Vagina (tissue), 2 donors: ENCODE data around the gene PPP2R3C.

Experiments
- POLR2AphosphoS5 ChIP-seq, 2 donors: sonication (generic); formaldehyde crosslinking; IDR thresholded peaks; one replicate each; pipeline ENCODE4 v1.9.0; 2017; ENCODE audit warnings: antibody characterized with exemption in 2 of 2, mild to moderate bottlenecking in 2 of 2, low read depth in 1 of 2; ENCODE audit not compliant: insufficient read depth in 1 of 2
- TF ChIP-seq, protein P1 (sequence below), 3 experiments: fragments of 450-650 bp in 2 of 3; fragments of 200-600 bp in 1 of 3; sonication (generic) in 1 of 3; IDR thresholded peaks; one replicate each; pipeline ENCODE4 v1.5.1; 2017 to 2019; ENCODE audit warnings: antibody characterized with exemption in 3 of 3, mild to moderate bottlenecking in 2 of 3, moderate library complexity in 2 of 3

DNA sequence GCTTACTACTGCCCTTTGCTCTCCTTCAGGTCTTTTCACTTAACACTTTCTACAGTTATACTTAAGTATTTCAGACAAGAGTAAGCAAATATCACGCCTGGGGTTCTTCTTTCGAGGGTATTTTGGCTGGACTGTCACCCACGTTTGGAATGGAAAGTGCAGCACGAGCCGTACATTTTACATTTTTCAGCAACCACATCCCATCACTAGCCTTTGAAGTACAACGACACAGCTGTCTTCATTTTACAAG lies 76.1 kb downstream of the PPP2R3C start:
- TF ChIP-seq, protein P1, sequence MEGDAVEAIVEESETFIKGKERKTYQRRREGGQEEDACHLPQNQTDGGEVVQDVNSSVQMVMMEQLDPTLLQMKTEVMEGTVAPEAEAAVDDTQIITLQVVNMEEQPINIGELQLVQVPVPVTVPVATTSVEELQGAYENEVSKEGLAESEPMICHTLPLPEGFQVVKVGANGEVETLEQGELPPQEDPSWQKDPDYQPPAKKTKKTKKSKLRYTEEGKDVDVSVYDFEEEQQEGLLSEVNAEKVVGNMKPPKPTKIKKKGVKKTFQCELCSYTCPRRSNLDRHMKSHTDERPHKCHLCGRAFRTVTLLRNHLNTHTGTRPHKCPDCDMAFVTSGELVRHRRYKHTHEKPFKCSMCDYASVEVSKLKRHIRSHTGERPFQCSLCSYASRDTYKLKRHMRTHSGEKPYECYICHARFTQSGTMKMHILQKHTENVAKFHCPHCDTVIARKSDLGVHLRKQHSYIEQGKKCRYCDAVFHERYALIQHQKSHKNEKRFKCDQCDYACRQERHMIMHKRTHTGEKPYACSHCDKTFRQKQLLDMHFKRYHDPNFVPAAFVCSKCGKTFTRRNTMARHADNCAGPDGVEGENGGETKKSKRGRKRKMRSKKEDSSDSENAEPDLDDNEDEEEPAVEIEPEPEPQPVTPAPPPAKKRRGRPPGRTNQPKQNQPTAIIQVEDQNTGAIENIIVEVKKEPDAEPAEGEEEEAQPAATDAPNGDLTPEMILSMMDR (IDR thresholded peaks at IDR 0.05): no peak
- no peak for TF ChIP-seq POLR2AphosphoS5 (IDR thresholded peaks at IDR 0.05; ENCODE audit: insufficient read depth in 1 of 2, low read depth in 1 of 2)
